Fibroblast of pulmonary artery (primary cell): ENCODE results near the gene OR4K17.
"Not testable (repeated sequence)": the region's sequence is repeated elsewhere in the genome, so short reads cannot be mapped to it uniquely, and the experiment has no call there.

Experiments
- DNase-seq: peaks from one replicate; pipeline ENCODE4 v3.0.0-alpha.2; 2010; ENCODE audit warnings: low read depth
- H3K4me3 ChIP-seq: replicated peaks from 2 replicates; pipeline ENCODE4 v1.5.1; 2011; ENCODE audit warnings: low read depth, mild to moderate bottlenecking, control low read depth, low read length, moderate library complexity
- TF ChIP-seq, protein P1 (sequence below): IDR thresholded peaks from 2 replicates; pipeline ENCODE4 v1.5.1; 2011; ENCODE audit warnings: mild to moderate bottlenecking, control low read depth, low read length, inconsistent platforms; ENCODE audit errors: missing control alignments

Gene OR4K17

DNA sequence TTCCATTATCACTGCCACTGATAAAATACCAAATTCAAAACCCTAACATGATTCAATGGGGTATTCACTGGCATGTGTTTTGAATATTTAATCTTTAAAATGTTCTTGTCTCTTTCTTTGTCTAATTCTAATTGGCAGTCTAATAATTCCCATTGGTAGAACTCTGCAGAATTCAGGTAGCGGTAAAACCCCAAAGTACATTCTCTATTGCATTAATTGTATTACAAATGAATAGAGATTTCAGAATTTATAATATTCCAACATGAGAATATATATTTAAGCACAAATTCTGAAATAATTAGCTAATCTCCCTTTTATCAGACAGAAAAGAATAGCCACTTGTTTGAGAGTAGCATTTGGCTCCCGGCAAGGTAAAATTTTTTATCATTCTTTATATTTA is 28.0 kb downstream of the OR4K17 start, which contains the start of gene OR4N5:
TSS of gene OR4N5 (plus strand) at position 301 of the 400 bp plus-strand sequence. CDS start 4,916 bp downstream, outside the sequence.
- no peak for DNase-seq
- TF ChIP-seq, protein P1, sequence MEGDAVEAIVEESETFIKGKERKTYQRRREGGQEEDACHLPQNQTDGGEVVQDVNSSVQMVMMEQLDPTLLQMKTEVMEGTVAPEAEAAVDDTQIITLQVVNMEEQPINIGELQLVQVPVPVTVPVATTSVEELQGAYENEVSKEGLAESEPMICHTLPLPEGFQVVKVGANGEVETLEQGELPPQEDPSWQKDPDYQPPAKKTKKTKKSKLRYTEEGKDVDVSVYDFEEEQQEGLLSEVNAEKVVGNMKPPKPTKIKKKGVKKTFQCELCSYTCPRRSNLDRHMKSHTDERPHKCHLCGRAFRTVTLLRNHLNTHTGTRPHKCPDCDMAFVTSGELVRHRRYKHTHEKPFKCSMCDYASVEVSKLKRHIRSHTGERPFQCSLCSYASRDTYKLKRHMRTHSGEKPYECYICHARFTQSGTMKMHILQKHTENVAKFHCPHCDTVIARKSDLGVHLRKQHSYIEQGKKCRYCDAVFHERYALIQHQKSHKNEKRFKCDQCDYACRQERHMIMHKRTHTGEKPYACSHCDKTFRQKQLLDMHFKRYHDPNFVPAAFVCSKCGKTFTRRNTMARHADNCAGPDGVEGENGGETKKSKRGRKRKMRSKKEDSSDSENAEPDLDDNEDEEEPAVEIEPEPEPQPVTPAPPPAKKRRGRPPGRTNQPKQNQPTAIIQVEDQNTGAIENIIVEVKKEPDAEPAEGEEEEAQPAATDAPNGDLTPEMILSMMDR: no peak

DNA sequence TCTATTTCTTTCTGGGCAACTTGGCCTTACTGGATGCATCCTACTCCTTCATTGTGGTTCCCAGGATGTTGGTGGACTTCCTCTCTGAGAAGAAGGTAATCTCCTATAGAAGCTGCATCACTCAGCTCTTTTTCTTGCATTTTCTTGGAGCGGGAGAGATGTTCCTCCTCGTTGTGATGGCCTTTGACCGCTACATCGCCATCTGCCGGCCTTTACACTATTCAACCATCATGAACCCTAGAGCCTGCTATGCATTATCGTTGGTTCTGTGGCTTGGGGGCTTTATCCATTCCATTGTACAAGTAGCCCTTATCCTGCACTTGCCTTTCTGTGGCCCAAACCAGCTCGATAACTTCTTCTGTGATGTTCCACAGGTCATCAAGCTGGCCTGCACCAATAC is 33.4 kb downstream of the OR4K17 start:
- H3K4me3 ChIP-seq: no peak overlapping the region
- no peak for DNase-seq
- TF ChIP-seq, protein P1: no peak

More for the DNA sequence above, 28.0 kb downstream of the OR4K17 start, which contains the start of gene OR4N5:
- H3K4me3 ChIP-seq: no peak within 1 kb of the TSS

DNA sequence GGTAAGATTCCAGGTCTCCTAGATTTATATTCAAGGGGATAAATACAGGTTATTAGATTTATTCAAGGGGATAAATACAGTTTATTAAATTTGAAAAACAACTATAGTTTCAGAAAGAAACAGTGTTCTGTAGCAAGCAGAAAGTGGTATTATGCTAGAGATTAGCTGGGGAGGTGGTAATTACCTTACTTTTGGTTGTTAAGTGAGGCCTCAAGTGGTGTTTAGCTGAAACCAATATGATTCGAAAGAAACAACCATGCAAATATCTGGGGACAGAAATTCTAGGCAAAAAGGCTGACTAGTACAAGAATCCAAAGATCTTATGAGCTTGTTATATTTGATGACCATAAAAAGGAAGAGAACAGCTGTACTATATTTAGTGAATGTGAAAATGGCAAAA is 34.3 kb downstream of the OR4K17 start:
- DNase-seq: no peak
- no peak overlapping the region for H3K4me3 ChIP-seq
- TF ChIP-seq, protein P1: no peak

DNA sequence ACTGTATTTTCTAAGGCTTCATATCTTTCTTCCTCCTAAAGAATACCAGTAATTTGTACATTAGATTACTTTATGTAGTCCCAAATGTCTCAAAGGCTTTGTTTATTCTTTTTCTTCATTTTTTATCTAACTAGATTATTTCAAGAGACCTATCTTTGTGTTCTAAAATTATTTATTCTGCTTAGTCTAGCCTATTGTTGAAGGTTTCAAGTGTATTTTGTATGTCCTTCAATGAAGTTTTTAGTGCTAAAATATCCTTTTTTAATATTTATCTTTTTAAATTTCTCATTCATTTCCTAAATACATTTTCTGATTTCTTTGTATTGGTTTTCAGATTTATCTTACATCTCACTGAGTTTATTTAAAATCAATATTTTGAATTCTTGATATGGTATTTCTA is 53.9 kb downstream of the OR4K17 start:
- H3K4me3 ChIP-seq: no peak overlapping the region
- no peak for DNase-seq
- TF ChIP-seq, protein P1: no peak

- TF ChIP-seq, protein P1: no peak
- no peak overlapping the region for H3K4me3 ChIP-seq
- no peak for DNase-seq
These were observed 56.6 kb downstream of the OR4K17 start for GRCh38 chr14:20167091-20167490.

DNA sequence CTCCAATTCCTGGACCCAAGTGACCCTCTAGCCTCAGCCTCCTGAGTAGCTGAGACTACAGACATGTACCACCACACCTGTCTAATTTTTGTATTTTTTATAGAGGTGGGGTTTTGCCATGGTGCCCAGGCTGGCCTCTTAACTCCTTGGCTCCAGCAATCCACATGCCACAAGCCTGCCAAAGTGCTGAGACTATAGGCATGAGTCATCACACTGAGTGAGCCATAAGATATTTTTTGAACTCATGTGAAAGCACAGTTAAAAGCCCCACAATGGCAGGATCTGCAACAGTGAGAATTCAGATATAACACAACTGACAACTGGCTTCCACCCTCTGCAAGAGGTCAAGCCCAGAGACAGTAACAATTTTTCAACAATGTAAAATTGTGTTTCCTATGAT is 59.3 kb downstream of the OR4K17 start:
- DNase-seq: peak; percentile 1
- not testable (repeated sequence) for H3K4me3 ChIP-seq
